ENCODE measurements around the gene ALG12. TPM values are rescaled to one million over a fixed set of nuclear protein-coding genes. Genes with fewer than 3 reads are reported as not detected.

ALG12 gene
- total RNA-seq, 1 donor from 2014 or later, result 26.2 TPM

DNA sequence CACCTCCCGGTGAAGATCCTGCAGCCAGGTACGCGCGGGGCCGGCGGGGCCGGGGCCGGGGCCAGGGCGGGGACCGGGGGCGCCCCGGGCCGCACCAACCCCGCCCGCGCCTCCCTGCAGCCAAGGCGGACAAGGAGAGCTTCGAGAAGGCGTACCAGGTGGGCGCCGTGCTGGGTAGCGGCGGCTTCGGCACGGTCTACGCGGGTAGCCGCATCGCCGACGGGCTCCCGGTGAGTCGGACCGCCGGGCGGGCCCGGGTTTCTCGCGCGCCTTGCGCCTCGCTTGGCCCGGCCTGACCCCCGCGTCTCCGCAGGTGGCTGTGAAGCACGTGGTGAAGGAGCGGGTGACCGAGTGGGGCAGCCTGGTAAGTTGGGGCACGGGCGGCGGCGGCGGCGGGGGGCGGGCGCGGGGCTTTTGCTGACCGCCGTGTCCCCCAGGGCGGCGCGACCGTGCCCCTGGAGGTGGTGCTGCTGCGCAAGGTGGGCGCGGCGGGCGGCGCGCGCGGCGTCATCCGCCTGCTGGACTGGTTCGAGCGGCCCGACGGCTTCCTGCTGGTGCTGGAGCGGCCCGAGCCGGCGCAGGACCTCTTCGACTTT, 42.9 kb upstream of the ALG12 start:
- no peak overlapping the region for H3K27ac Mint-ChIP-seq (ENCODE audit: unreplicated experiment)
- Histone ChIP-seq H3K27ac (ENCODE audit: low read depth, low read length) (peak overlapping the region; percentile 83), H3K9me3 (ENCODE audit: insufficient read depth, low read depth, low read length) (no peaks in the 10 kb centered on the region), H3K27me3 (ENCODE audit: insufficient read depth, low read length) (no peaks in the 10 kb centered on the region), H3K4me2 (ENCODE audit: low read length) (peak overlapping the region; percentile 85), H4K20me1 (ENCODE audit: insufficient read depth, low read length) (peaks cover 37% of the 10 kb centered on the region), H2AFZ (ENCODE audit: low read depth, low read length) (no peak overlapping the region), H3K79me2 (ENCODE audit: insufficient read depth, low read length) (peaks cover 38% of the 10 kb centered on the region), H3K4me3 (ENCODE audit: insufficient read depth, low read depth, low read length) (peak overlapping the region; percentile 75), H3K36me3 (ENCODE audit: insufficient read depth, low read length) (peaks cover 2% of the 10 kb centered on the region), H3K9ac (ENCODE audit: low read length) (peak overlapping the region; percentile 87), H3K4me1 (ENCODE audit: insufficient read depth, low read length) (peaks cover 31% of the 10 kb centered on the region)
- no peak for TF ChIP-seq EZH2 (IDR thresholded peaks at IDR 0.05; ENCODE audit: insufficient read depth, low read length)
- TF ChIP-seq CTCF (IDR thresholded peaks at IDR 0.05; ENCODE audit: insufficient read depth, low read depth, low read length), result no peak
- peak overlapping the region; percentile 85 for H3K4me3 Mint-ChIP-seq (ENCODE audit: unreplicated experiment)
- no peaks in the 10 kb centered on the region for H3K9me3 Mint-ChIP-seq (ENCODE audit: unreplicated experiment)
- peaks cover 4% of the 10 kb centered on the region for H3K36me3 Mint-ChIP-seq (ENCODE audit: low read depth, unreplicated experiment)
- DNase-seq (ENCODE audit: low read depth) (peak; percentile 45), FAIRE-seq (no peak)
- H3K4me1 Mint-ChIP-seq (ENCODE audit: low read depth, unreplicated experiment), result peaks cover 3% of the 10 kb centered on the region
- peaks cover 4% of the 10 kb centered on the region for H3K27me3 Mint-ChIP-seq (ENCODE audit: low read depth, unreplicated experiment)

DNA sequence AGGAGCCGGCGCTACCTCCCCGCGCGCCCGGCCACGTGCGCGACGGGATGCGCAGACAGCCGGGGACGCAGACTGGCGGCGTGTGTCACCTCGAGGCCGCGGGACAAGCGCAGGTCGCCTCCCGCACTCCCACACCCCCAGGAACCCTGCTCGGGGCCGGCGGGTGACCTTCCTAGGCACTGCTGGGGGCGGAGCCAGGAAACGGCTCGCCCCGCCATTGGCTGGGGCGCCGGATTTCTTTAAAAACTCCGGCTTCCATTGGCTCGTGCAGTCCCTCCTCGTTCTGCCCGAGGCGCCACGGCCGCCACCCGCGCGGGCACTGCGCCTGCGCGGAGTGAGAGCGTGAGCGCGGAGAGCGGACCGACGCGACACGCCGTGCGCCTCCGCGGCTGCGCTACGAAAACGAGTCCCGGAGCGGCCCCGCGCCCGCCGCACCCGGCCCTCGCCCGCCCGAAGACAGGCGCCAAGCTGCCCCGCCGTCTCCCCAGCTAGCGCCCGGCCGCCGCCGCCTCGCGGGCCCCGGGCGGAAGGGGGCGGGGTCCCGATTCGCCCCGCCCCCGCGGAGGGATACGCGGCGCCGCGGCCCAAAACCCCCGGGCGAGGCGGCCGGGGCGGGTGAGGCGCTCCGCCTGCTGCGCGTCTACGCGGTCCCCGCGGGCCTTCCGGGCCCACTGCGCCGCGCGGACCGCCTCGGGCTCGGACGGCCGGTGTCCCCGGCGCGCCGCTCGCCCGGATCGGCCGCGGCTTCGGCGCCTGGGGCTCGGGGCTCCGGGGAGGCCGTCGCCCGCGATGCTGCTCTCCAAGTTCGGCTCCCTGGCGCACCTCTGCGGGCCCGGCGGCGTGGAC, 42.1 kb upstream of the ALG12 start, which contains the start of gene PIM3:
PIM3 (plus strand) TSS at position 614 of the 846 bp plus-strand sequence; CDS start at position 790, 176 bp downstream.
- Mint-ChIP-seq H3K36me3 (ENCODE audit: low read depth, unreplicated experiment) (peaks cover 4% of the 10 kb centered on the region), H3K27ac (ENCODE audit: unreplicated experiment) (no peak within 1 kb of the TSS), H3K4me3 (ENCODE audit: unreplicated experiment) (peak within 1 kb of the TSS; percentile 85), H3K27me3 (ENCODE audit: low read depth, unreplicated experiment) (peaks cover 4% of the 10 kb centered on the region), H3K9me3 (ENCODE audit: unreplicated experiment) (no peaks in the 10 kb centered on the region), H3K4me1 (ENCODE audit: low read depth, unreplicated experiment) (peaks cover 3% of the 10 kb centered on the region)
- peak within 1 kb of the TSS; percentile 75 for H3K4me3 ChIP-seq (ENCODE audit: insufficient read depth, low read depth, low read length)
- peaks cover 2% of the 10 kb centered on the region for H3K36me3 ChIP-seq (ENCODE audit: insufficient read depth, low read length)
- H3K4me2 ChIP-seq (ENCODE audit: low read length), result peak within 1 kb of the TSS; percentile 85
- peaks cover 38% of the 10 kb centered on the region for H3K79me2 ChIP-seq (ENCODE audit: insufficient read depth, low read length)
- peak; percentile 88 for DNase-seq (ENCODE audit: low read depth)
- peak within 1 kb of the TSS; percentile 93 for H2AFZ ChIP-seq (ENCODE audit: low read depth, low read length)
- H4K20me1 ChIP-seq (ENCODE audit: insufficient read depth, low read length), result peaks cover 34% of the 10 kb centered on the region
- FAIRE-seq, result no peak
- peak within 1 kb of the TSS; percentile 83 for H3K27ac ChIP-seq (ENCODE audit: low read depth, low read length)
- TF ChIP-seq EZH2 (IDR thresholded peaks at IDR 0.05; ENCODE audit: insufficient read depth, low read length), result no peak
- no peak for TF ChIP-seq CTCF (IDR thresholded peaks at IDR 0.05; ENCODE audit: insufficient read depth, low read depth, low read length)
- H3K9ac ChIP-seq (ENCODE audit: low read length), result peak within 1 kb of the TSS; percentile 87
- H3K4me1 ChIP-seq (ENCODE audit: insufficient read depth, low read length), result peaks cover 31% of the 10 kb centered on the region
- H3K27me3 ChIP-seq (ENCODE audit: insufficient read depth, low read length), result no peaks in the 10 kb centered on the region
- no peaks in the 10 kb centered on the region for H3K9me3 ChIP-seq (ENCODE audit: insufficient read depth, low read depth, low read length)
